ENCODE results near the gene ARHGEF37.

- no peak for TF ChIP-seq CTCF (IDR thresholded peaks at IDR 0.05)
- TF ChIP-seq POLR2A (IDR thresholded peaks at IDR 0.05) = no peak
Observed at GRCh38 chr5:149657324-149657723, 76.0 kb downstream of the ARHGEF37 start.
